HL-60/S4 treated with retinoic acid at 250 ng/mL for 4 days and 3 days (cell line): ENCODE results near the gene TAOK3.
"Not testable (repeated sequence)": the region's sequence is repeated elsewhere in the genome, so short reads cannot be mapped to it uniquely, and the experiment has no call there.

Experiments used
- in situ Hi-C: fragments of 300-500 bp; cut with MboI; formaldehyde crosslinking; loops from 2 replicates; pipeline ENCODE4 v1.7.0; 2022; ENCODE audit warnings: low sequenced_read_pairs

The TAOK3 gene

GRCh38 chr12:118307069-118307954 lies 65.4 kb downstream of the TAOK3 start:
- in situ Hi-C loops, result no loop called here

GRCh38 chr12:118304093-118304492 lies 68.6 kb downstream of the TAOK3 start:
- in situ Hi-C loops, result no loop called here

GRCh38 chr12:118302053-118302452 lies 70.7 kb downstream of the TAOK3 start:
- in situ Hi-C loops, result no loop called here

- in situ Hi-C loops, result no loop called here
Observed at GRCh38 chr12:118299791-118300460, 72.8 kb downstream of the TAOK3 start.

- in situ Hi-C loops, result no loop called here
Observed at GRCh38 chr12:118297284-118297683, 75.4 kb downstream of the TAOK3 start.

- in situ Hi-C loops, result no loop called here
Observed at GRCh38 chr12:118292836-118293235, 79.9 kb downstream of the TAOK3 start.

GRCh38 chr12:118290130-118290529 lies 82.6 kb downstream of the TAOK3 start:
- in situ Hi-C loops, result no loop called here

GRCh38 chr12:118288174-118288573 lies 84.5 kb downstream of the TAOK3 start:
- in situ Hi-C loops, result no loop called here

GRCh38 chr12:118287728-118288127 lies 85.0 kb downstream of the TAOK3 start:
- in situ Hi-C loops, result no loop called here

GRCh38 chr12:118282767-118283166 lies 89.9 kb downstream of the TAOK3 start:
- in situ Hi-C loops, result no loop called here

- in situ Hi-C loops, result not testable (repeated sequence)
Observed at GRCh38 chr12:118278288-118278687, 94.4 kb downstream of the TAOK3 start.

- in situ Hi-C loops, result no loop called here
Observed at GRCh38 chr12:118274066-118274465, 98.6 kb downstream of the TAOK3 start.

GRCh38 chr12:118271770-118272417 lies 100.8 kb downstream of the TAOK3 start:
- in situ Hi-C loops, result no loop called here

GRCh38 chr12:118271183-118271582 lies 101.5 kb downstream of the TAOK3 start:
- in situ Hi-C loops, result no loop called here

- in situ Hi-C loops, result no loop called here
Observed at GRCh38 chr12:118269806-118270205, 102.9 kb downstream of the TAOK3 start.

- in situ Hi-C loops, result no loop called here
Observed at GRCh38 chr12:118259079-118259478, 113.6 kb downstream of the TAOK3 start.

- in situ Hi-C loops, result no loop called here
Observed at GRCh38 chr12:118256352-118256751, 116.4 kb downstream of the TAOK3 start.

- in situ Hi-C loops, result no loop called here
Observed at GRCh38 chr12:118249547-118249946, 123.2 kb downstream of the TAOK3 start.

GRCh38 chr12:118245886-118246285 lies 126.8 kb downstream of the TAOK3 start:
- in situ Hi-C loops, result not testable (repeated sequence)

GRCh38 chr12:118238888-118239287 lies 133.8 kb downstream of the TAOK3 start:
- in situ Hi-C loops, result no loop called here

GRCh38 chr12:118237908-118238307 lies 134.8 kb downstream of the TAOK3 start:
- in situ Hi-C loops, result no loop called here
